Prostate gland (tissue), 2 donors: ENCODE results near the gene ARHGDIA.

Experiments used
- CTCF ChIP-seq, 4 experiments: fragments of 200-600 bp in 2 of 4; fragments of 450-650 bp in 2 of 4; sonication (generic) in 2 of 4; IDR thresholded peaks; 1 replicate in 3 of 4; 2 replicates in 1 of 4; pipeline ENCODE4 v1.5.1; 2016 to 2019; ENCODE audit warnings: antibody characterized with exemption in 4 of 4, mild to moderate bottlenecking in 2 of 4, moderate library complexity in 2 of 4
- POLR2A ChIP-seq: fragments of 450-650 bp; IDR thresholded peaks from one replicate; pipeline ENCODE4 v1.6.1; 2016; ENCODE audit warnings: antibody characterized with exemption, mild to moderate bottlenecking

DNA sequence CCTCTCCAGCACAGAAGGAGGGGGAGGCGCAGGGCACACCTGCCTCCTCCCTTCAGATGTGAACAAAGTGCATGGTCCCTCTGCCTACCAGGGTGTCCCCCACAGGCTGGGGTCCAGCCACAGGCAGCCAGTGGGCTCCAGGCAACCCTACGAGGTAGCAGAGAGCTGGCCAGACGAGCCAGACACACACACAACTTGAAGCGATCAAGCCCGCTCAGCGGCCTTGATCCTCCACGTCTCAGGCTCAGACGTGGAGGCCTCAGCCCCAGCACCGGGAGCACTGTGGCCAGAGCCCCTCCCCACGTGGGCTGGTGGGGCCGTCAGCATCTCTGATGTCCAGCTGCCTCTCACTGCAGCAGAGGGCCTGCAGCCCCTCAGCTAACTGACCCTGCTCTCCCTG lies 46.5 kb downstream of the ARHGDIA start:
- no peak for TF ChIP-seq CTCF (IDR thresholded peaks at IDR 0.05)
- TF ChIP-seq POLR2A, result no peak
